ENCODE data around the gene TACR2. TPM values are rescaled to one million over a fixed set of nuclear protein-coding genes. Genes with fewer than 3 reads are reported as not detected.

TACR2 gene
- total and polyA plus RNA-seq, 2 of the 13 experiments (the other 11 are each of a cell fraction or from before 2014, with no cell fraction given) = 0.04 TPM; not detected in 1

DNA sequence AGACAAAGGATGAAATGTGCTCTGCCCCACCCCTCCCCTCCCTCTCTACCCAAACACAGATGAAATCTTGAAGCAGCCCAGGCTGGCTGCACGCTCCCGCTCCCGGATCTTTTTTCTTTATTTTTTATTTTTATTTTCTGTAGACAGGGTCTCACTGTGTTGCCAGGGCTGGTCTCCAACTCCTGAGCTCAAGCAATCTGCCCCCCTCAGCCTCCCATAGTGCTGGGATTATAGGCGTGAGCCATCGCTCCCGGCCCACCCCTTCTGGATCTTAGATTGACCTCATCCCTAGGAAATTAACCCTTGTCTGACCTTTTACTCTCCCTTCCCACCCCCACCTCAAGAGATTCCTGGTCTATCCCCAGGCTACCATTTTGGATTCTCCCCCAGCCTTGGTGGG, 14.3 kb downstream of the TACR2 start:
- CTCF ChIA-PET (ENCODE audit: low intra/inter-chr PET ratio, low total read pairs) = no interaction called here
- Histone ChIP-seq H3K4me3 (replicated peaks in 1 of 3; ENCODE audit: insufficient read depth in 1 of 3, low read depth in 2 of 3, low read length in 3 of 3) (no peak overlapping the region), H3K4me2 (ENCODE audit: low read depth, low read length) (no peak overlapping the region), H3K27ac (ENCODE audit: extremely low read length, insufficient read depth, low read length) (no peak overlapping the region), H3K9ac (ENCODE audit: insufficient read depth, low read depth, low read length) (no peak overlapping the region), H3K9me3 (ENCODE audit: low read length) (no peaks in the 10 kb centered on the region), H3K36me3 (replicated peaks in 1 of 2; ENCODE audit: control insufficient read depth in 1 of 2, insufficient read depth in 2 of 2, low read length in 2 of 2) (no peaks in the 10 kb centered on the region), H3K79me2 (ENCODE audit: insufficient read depth, low read length) (no peaks in the 10 kb centered on the region), H3K4me1 (ENCODE audit: insufficient read depth, low read length) (no peaks in the 10 kb centered on the region), H2AFZ (ENCODE audit: low read length) (no peak overlapping the region), H3K27me3 (ENCODE audit: control insufficient read depth in 1 of 2, insufficient read depth in 2 of 2, low read length in 2 of 2) (peaks cover 0 to 15% of the 10 kb centered on the region in 2 experiments; a peak in 1 of 5 replicates), H4K20me1 (ENCODE audit: insufficient read depth, low read length) (no peaks in the 10 kb centered on the region)
- WGBS (ENCODE audit: low lambda C conversion rate) = 33% methylated on average over 6 of the region's 6 CpGs
- FAIRE-seq = no peak
- no peak for TF ChIP-seq ZNF10 (CRISPR knock-in tag; IDR thresholded peaks at IDR 0.05; ENCODE audit: borderline replicate concordance, low read depth)
- no peak for TF ChIP-seq ZNF382 (CRISPR knock-in tag; IDR thresholded peaks at IDR 0.05; ENCODE audit: borderline replicate concordance)
- TF ChIP-seq, protein P1, sequence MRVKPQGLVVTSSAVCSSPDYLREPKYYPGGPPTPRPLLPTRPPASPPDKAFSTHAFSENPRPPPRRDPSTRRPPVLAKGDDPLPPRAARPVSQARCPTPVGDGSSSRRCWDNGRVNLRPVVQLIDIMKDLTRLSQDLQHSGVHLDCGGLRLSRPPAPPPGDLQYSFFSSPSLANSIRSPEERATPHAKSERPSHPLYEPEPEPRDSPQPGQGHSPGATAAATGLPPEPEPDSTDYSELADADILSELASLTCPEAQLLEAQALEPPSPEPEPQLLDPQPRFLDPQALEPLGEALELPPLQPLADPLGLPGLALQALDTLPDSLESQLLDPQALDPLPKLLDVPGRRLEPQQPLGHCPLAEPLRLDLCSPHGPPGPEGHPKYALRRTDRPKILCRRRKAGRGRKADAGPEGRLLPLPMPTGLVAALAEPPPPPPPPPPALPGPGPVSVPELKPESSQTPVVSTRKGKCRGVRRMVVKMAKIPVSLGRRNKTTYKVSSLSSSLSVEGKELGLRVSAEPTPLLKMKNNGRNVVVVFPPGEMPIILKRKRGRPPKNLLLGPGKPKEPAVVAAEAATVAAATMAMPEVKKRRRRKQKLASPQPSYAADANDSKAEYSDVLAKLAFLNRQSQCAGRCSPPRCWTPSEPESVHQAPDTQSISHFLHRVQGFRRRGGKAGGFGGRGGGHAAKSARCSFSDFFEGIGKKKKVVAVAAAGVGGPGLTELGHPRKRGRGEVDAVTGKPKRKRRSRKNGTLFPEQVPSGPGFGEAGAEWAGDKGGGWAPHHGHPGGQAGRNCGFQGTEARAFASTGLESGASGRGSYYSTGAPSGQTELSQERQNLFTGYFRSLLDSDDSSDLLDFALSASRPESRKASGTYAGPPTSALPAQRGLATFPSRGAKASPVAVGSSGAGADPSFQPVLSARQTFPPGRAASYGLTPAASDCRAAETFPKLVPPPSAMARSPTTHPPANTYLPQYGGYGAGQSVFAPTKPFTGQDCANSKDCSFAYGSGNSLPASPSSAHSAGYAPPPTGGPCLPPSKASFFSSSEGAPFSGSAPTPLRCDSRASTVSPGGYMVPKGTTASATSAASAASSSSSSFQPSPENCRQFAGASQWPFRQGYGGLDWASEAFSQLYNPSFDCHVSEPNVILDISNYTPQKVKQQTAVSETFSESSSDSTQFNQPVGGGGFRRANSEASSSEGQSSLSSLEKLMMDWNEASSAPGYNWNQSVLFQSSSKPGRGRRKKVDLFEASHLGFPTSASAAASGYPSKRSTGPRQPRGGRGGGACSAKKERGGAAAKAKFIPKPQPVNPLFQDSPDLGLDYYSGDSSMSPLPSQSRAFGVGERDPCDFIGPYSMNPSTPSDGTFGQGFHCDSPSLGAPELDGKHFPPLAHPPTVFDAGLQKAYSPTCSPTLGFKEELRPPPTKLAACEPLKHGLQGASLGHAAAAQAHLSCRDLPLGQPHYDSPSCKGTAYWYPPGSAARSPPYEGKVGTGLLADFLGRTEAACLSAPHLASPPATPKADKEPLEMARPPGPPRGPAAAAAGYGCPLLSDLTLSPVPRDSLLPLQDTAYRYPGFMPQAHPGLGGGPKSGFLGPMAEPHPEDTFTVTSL (CRISPR knock-in tag; IDR thresholded peaks at IDR 0.05; ENCODE audit: borderline replicate concordance) = no peak
- TF ChIP-seq KMT2A (CRISPR knock-in tag; IDR thresholded peaks at IDR 0.05) = no peak
- TF ChIP-seq, protein P2, sequence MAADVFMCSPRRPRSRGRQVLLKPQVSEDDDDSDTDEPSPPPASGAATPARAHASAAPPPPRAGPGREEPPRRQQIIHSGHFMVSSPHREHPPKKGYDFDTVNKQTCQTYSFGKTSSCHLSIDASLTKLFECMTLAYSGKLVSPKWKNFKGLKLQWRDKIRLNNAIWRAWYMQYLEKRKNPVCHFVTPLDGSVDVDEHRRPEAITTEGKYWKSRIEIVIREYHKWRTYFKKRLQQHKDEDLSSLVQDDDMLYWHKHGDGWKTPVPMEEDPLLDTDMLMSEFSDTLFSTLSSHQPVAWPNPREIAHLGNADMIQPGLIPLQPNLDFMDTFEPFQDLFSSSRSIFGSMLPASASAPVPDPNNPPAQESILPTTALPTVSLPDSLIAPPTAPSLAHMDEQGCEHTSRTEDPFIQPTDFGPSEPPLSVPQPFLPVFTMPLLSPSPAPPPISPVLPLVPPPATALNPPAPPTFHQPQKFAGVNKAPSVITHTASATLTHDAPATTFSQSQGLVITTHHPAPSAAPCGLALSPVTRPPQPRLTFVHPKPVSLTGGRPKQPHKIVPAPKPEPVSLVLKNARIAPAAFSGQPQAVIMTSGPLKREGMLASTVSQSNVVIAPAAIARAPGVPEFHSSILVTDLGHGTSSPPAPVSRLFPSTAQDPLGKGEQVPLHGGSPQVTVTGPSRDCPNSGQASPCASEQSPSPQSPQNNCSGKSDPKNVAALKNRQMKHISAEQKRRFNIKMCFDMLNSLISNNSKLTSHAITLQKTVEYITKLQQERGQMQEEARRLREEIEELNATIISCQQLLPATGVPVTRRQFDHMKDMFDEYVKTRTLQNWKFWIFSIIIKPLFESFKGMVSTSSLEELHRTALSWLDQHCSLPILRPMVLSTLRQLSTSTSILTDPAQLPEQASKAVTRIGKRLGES (CRISPR knock-in tag; IDR thresholded peaks at IDR 0.05; ENCODE audit: borderline replicate concordance) = no peak
- TF ChIP-seq ZNF703 (CRISPR knock-in tag; IDR thresholded peaks at IDR 0.05; ENCODE audit: borderline replicate concordance) = no peak
- TF ChIP-seq ZNF101 (CRISPR knock-in tag; IDR thresholded peaks at IDR 0.05; ENCODE audit: borderline replicate concordance, low read depth) = no peak
- no peak for ATAC-seq
- POLR2A ChIA-PET = no interaction called here
- no peak for DNase-seq (ENCODE audit: low spot score)
- BruUV-seq (replicated peaks) = no TSS peak
- in situ Hi-C loops (cut with HindIII; ENCODE audit: extremely low pct_ligation_motif_present, low pct_unique_long_range_greater_than_20kb) = no loop called here
- intact Hi-C loops (cut with micrococcal nuclease; ENCODE audit: unreplicated experiment) = no loop called here

Data from HepG2 (cell line).